NT2/D1 (cell line): ENCODE measurements around the gene ACTR3.

ENCODE experiments used
- DNase-seq: peaks from one replicate; pipeline ENCODE4 v3.0.0-alpha.2; 2011; ENCODE audit warnings: low read depth, low spot score
- H3K27me3 ChIP-seq: 2 replicates; pipeline ENCODE4 v1.6.0; 2011; ENCODE audit warnings: mild to moderate bottlenecking; ENCODE audit not compliant: insufficient read length, insufficient read depth
- H3K36me3 ChIP-seq: 2 replicates; pipeline ENCODE4 v1.6.1; 2011; ENCODE audit warnings: mild to moderate bottlenecking, low read length, mixed read lengths; ENCODE audit not compliant: insufficient read depth, insufficient read length
- H3K4me1 ChIP-seq: 2 replicates; pipeline ENCODE4 v1.5.1; 2011; ENCODE audit not compliant: insufficient read depth, insufficient read length
- H3K4me3 ChIP-seq: 2 replicates; pipeline ENCODE4 v1.5.1; 2011; ENCODE audit warnings: low read depth; ENCODE audit not compliant: insufficient read length
- H3K9ac ChIP-seq: 2 replicates; pipeline ENCODE4 v1.6.0; 2011; ENCODE audit warnings: low read depth; ENCODE audit not compliant: insufficient read length
- H3K9me3 ChIP-seq: 2 replicates; pipeline ENCODE4 v1.5.1; 2011; ENCODE audit warnings: mild to moderate bottlenecking, low read length; ENCODE audit not compliant: insufficient read depth
- SUZ12 ChIP-seq: IDR thresholded peaks from 2 replicates; pipeline ENCODE4 v1.6.1; 2011; ENCODE audit not compliant: insufficient read length, insufficient read depth; ENCODE audit errors: extremely low read depth
- YY1 ChIP-seq: IDR thresholded peaks from 2 replicates; pipeline ENCODE4 v1.6.1; 2011; ENCODE audit not compliant: insufficient read length, insufficient read depth
- ZNF274 ChIP-seq: IDR thresholded peaks from 2 replicates; pipeline ENCODE4 v1.6.1; 2011; ENCODE audit warnings: mild to moderate bottlenecking, low read depth, low read length

The ACTR3 gene

DNA sequence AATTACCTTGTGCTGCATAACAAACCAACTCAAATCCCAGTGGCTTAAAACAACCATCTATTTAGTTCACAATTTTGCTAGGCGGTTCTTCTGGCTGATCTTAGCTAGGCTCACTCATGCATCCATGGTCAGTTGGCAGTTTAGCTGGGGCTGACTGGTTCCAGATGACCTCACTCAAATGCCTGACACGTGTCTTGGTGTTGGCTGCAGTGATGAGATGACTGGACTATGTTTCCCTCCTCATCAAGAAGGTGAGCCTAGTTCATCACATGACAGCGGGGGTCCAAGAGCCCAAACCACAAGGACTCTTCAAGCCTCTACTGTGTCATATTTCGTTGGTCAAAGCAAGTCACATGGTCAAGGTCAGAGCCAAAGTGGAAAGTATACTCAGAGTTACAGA lies 42.7 kb upstream of the ACTR3 start:
- no peak overlapping the region for H3K4me3 ChIP-seq
- H3K9ac ChIP-seq = no peak overlapping the region
- no peaks in the 10 kb centered on the region for H3K27me3 ChIP-seq
- no peaks in the 10 kb centered on the region for H3K36me3 ChIP-seq
- no peaks in the 10 kb centered on the region for H3K4me1 ChIP-seq
- peaks cover 8% of the 10 kb centered on the region; the same call in 1 of the 2 replicates for H3K9me3 ChIP-seq
- TF ChIP-seq YY1 (no peak), ZNF274 (no peak), SUZ12 (no peak)
- no peak for DNase-seq

- H3K9ac ChIP-seq = no peak overlapping the region
- H3K4me1 ChIP-seq = no peaks in the 10 kb centered on the region
- H3K27me3 ChIP-seq = no peaks in the 10 kb centered on the region
- no peak overlapping the region for H3K4me3 ChIP-seq
- TF ChIP-seq YY1 (no peak), ZNF274 (no peak), SUZ12 (no peak)
- H3K9me3 ChIP-seq = peaks cover 8% of the 10 kb centered on the region; the same call in 1 of the 2 replicates
- no peaks in the 10 kb centered on the region for H3K36me3 ChIP-seq
- DNase-seq = no peak
Measured at GRCh38 chr2:113848758-113849415, 41.0 kb upstream of the ACTR3 start.

- Histone ChIP-seq H3K27me3 (no peaks in the 10 kb centered on the region), H3K36me3 (no peaks in the 10 kb centered on the region), H3K4me1 (no peaks in the 10 kb centered on the region), H3K4me3 (no peak overlapping the region), H3K9me3 (peaks cover 3% of the 10 kb centered on the region; the same call in 1 of the 2 replicates), H3K9ac (no peak overlapping the region)
- no peak for TF ChIP-seq SUZ12
- no peak for TF ChIP-seq YY1
- no peak for TF ChIP-seq ZNF274
- DNase-seq = no peak
Measured at GRCh38 chr2:113850687-113851086, 39.2 kb upstream of the ACTR3 start.

GRCh38 chr2:113851640-113852039 lies 38.2 kb upstream of the ACTR3 start:
- H3K9ac ChIP-seq = no peak overlapping the region
- H3K4me3 ChIP-seq = no peak overlapping the region
- no peaks in the 10 kb centered on the region for H3K27me3 ChIP-seq
- DNase-seq = no peak
- H3K36me3 ChIP-seq = no peaks in the 10 kb centered on the region
- H3K9me3 ChIP-seq = no peaks in the 10 kb centered on the region; the same call in 1 of the 2 replicates
- H3K4me1 ChIP-seq = no peaks in the 10 kb centered on the region
- no peak for TF ChIP-seq SUZ12
- no peak for TF ChIP-seq ZNF274
- no peak for TF ChIP-seq YY1

GRCh38 chr2:113854208-113854607 lies 35.7 kb upstream of the ACTR3 start:
- H3K4me3 ChIP-seq = no peak overlapping the region
- no peaks in the 10 kb centered on the region for H3K27me3 ChIP-seq
- H3K9me3 ChIP-seq = no peaks in the 10 kb centered on the region
- TF ChIP-seq YY1 (no peak), SUZ12 (no peak), ZNF274 (no peak)
- H3K4me1 ChIP-seq = no peaks in the 10 kb centered on the region
- H3K36me3 ChIP-seq = no peaks in the 10 kb centered on the region
- H3K9ac ChIP-seq = no peak overlapping the region
- DNase-seq = no peak

GRCh38 chr2:113854970-113855740 lies 34.7 kb upstream of the ACTR3 start:
- Histone ChIP-seq H3K9ac (no peak overlapping the region), H3K36me3 (no peaks in the 10 kb centered on the region), H3K27me3 (no peaks in the 10 kb centered on the region), H3K4me1 (no peaks in the 10 kb centered on the region), H3K4me3 (no peak overlapping the region), H3K9me3 (no peaks in the 10 kb centered on the region)
- no peak for DNase-seq
- no peak for TF ChIP-seq SUZ12
- no peak for TF ChIP-seq ZNF274
- TF ChIP-seq YY1 = no peak

DNA sequence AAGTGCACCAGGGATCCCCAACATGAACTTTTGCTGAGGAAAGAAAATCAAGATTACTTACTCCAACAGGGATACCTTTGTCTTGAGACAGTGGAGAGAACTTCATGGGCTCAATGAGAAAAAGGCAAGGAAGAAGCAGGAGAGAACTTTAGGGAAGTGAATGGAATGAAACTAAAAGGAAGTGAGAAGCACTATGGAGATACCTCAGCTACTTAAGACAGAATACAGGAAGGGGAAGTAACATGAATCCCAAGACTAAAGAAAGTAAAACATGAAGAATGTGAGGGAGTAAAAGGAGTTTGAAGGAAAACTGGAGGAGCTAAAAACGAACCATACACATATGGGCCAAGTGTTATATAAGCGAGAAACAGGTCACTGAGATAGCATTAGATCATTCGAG lies 32.4 kb upstream of the ACTR3 start:
- H3K36me3 ChIP-seq = no peaks in the 10 kb centered on the region
- H3K9ac ChIP-seq = no peak overlapping the region
- no peaks in the 10 kb centered on the region for H3K27me3 ChIP-seq
- H3K4me1 ChIP-seq = no peaks in the 10 kb centered on the region
- no peaks in the 10 kb centered on the region for H3K9me3 ChIP-seq
- TF ChIP-seq YY1 = no peak
- no peak for TF ChIP-seq SUZ12
- TF ChIP-seq ZNF274 = no peak
- H3K4me3 ChIP-seq = no peak overlapping the region
- DNase-seq = no peak
